Uterus (tissue), 2 donors: ENCODE measurements around the gene TERB1.

ENCODE experiments used
- CTCF ChIP-seq, 4 experiments: fragments of 200-600 bp in 2 of 4; fragments of 450-650 bp in 2 of 4; sonication (generic) in 2 of 4; IDR thresholded peaks; one replicate each; pipeline ENCODE4 v1.5.1; 2016 to 2019; ENCODE audit warnings: antibody characterized with exemption in 4 of 4, mild to moderate bottlenecking in 2 of 4, moderate library complexity in 1 of 4
- POLR2A ChIP-seq, 2 donors: fragments of 450-650 bp; IDR thresholded peaks; one replicate each; pipeline ENCODE4 v1.6.1; 2016; ENCODE audit warnings: antibody characterized with exemption in 2 of 2, mild to moderate bottlenecking in 1 of 2, moderate library complexity in 1 of 2

GRCh38 chr16:66842765-66843164, 41.4 kb upstream of the TERB1 start:
- no peak for TF ChIP-seq CTCF (IDR thresholded peaks at IDR 0.05)
- TF ChIP-seq POLR2A (IDR thresholded peaks at IDR 0.05), result no peak
